Measurements from ENCODE around the gene ZNF474.

Gene ZNF474

GRCh38 chr5:122105909-122106308 lies 23.4 kb upstream of the ZNF474 start:
- CTCF ChIA-PET = interaction anchor here (0.6 to 0.9 kb wide), 2 partner anchors 14 to 1972 kb away, joined by 3 to 5 read pairs; no protein-coding TSS in a partner anchor

DNA sequence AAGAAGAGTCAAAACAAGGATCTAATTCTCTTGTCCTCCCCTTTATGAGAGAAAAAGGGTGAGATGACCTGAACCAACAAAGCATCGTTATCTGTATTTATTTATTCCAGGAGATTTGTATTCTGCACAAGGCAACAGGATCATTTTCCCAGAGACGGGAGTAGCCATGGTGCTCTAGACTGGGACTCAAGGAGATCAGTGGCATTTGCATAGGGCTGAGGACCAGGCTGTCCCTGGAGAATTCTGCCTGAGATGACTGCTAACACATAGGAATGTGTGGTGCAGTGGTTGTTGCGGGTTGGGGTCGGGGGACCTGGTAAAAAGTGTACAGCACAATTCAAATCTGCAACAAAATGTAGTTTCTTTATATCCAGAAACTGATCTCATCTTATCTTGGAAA lies 22.3 kb upstream of the ZNF474 start:
- Histone ChIP-seq H3K4me3 (ENCODE audit: low read depth, low read length) (no peak overlapping the region), H3K36me3 (ENCODE audit: control insufficient read depth in 2 of 2, insufficient read depth in 1 of 2, low read length in 2 of 2) (no peaks in the 10 kb centered on the region), H3K4me1 (ENCODE audit: control insufficient read depth, insufficient read depth, low read length) (no peaks in the 10 kb centered on the region), H3K27ac (ENCODE audit: extremely low read depth, low read depth, low read length) (no peak overlapping the region), H3K9me3 (ENCODE audit: control insufficient read depth, insufficient read depth, low read depth, low read length) (no peaks in the 10 kb centered on the region)
- ChIA-PET POLR2A (no interaction called here), CTCF (no interaction called here)
- TF ChIP-seq ZNF600 (tag by site-specific recombination; IDR thresholded peaks at IDR 0.05) = no peak
- TF ChIP-seq ZNF324 (tag by site-specific recombination; IDR thresholded peaks at IDR 0.05) = no peak

More at GRCh38 chr5:122105909-122106308, 23.4 kb upstream of the ZNF474 start:
- TF ChIP-seq ZNF266 (tag by site-specific recombination; IDR thresholded peaks at IDR 0.05; ENCODE audit: low read depth) = no peak
- H3K27ac ChIP-seq (ENCODE audit: extremely low read depth, low read depth, low read length) = no peak overlapping the region
- POLR2A ChIA-PET = no interaction called here
- no peaks in the 10 kb centered on the region for H3K36me3 ChIP-seq (ENCODE audit: control insufficient read depth in 2 of 2, insufficient read depth in 1 of 2, low read length in 2 of 2)
- H3K9me3 ChIP-seq (ENCODE audit: control insufficient read depth, insufficient read depth, low read depth, low read length) = no peaks in the 10 kb centered on the region
- no peak overlapping the region for H3K4me3 ChIP-seq (ENCODE audit: low read depth, low read length)
- H3K4me1 ChIP-seq (ENCODE audit: control insufficient read depth, insufficient read depth, low read length) = no peaks in the 10 kb centered on the region

DNA sequence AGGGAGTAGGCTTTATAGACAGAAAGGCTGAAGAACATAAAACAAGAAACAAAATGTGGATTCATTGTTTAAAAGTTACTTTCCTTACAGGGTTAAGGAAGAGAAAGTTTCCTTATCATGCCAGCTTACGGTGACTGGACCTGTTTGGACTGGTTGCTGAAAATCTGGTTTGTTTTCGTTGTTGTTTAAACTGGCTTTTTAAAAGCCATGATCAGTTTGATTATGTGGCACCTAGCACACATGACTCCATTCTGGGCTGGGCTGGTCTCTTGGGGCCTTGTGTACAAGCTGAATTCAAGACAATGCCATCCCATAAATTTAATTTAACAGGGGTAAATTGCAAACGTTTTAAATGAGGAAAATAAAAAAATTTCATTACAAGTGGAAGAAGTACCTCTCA lies 18.4 kb upstream of the ZNF474 start:
- Histone ChIP-seq H3K4me3 (ENCODE audit: low read depth, low read length) (no peak overlapping the region), H3K9me3 (ENCODE audit: control insufficient read depth, insufficient read depth, low read depth, low read length) (no peaks in the 10 kb centered on the region), H3K4me1 (ENCODE audit: control insufficient read depth, insufficient read depth, low read length) (no peaks in the 10 kb centered on the region), H3K27ac (ENCODE audit: extremely low read depth, low read depth, low read length) (no peak overlapping the region), H3K36me3 (ENCODE audit: control insufficient read depth in 2 of 2, insufficient read depth in 1 of 2, low read length in 2 of 2) (no peaks in the 10 kb centered on the region)
- TF ChIP-seq ZBTB49 (tag by site-specific recombination; IDR thresholded peaks at IDR 0.05; ENCODE audit: low read depth) (no peak), ZNF341 (tag by site-specific recombination; IDR thresholded peaks at IDR 0.05; ENCODE audit: low read depth) (0 out of 2 replicates have a peak, but pooled peaks have one; percentile 4)
- POLR2A ChIA-PET = no interaction called here
- CTCF ChIA-PET = interaction anchor here (0.7 to 2.8 kb wide), 4 partner anchors 9 to 1429 kb away, joined by 3 to 10 read pairs (median 4); no protein-coding TSS in a partner anchor

GRCh38 chr5:122111460-122111859 lies 17.9 kb upstream of the ZNF474 start:
- H3K4me1 ChIP-seq (ENCODE audit: control insufficient read depth, insufficient read depth, low read length) = no peaks in the 10 kb centered on the region
- H3K9me3 ChIP-seq (ENCODE audit: control insufficient read depth, insufficient read depth, low read depth, low read length) = no peaks in the 10 kb centered on the region
- no peaks in the 10 kb centered on the region for H3K36me3 ChIP-seq (ENCODE audit: control insufficient read depth in 2 of 2, insufficient read depth in 1 of 2, low read length in 2 of 2)
- H3K27ac ChIP-seq (ENCODE audit: extremely low read depth, low read depth, low read length) = no peak overlapping the region
- CTCF ChIA-PET = interaction anchor here (1.3 to 2.8 kb wide), 3 partner anchors 10 to 46 kb away, joined by 5 to 10 read pairs (median 6); no protein-coding TSS in a partner anchor
- TF ChIP-seq ZNF10 (tag by site-specific recombination; IDR thresholded peaks at IDR 0.05) (no peak), ZNF654 (tag by site-specific recombination; IDR thresholded peaks at IDR 0.05; ENCODE audit: low read depth) (no peak), ZNF701 (tag by site-specific recombination; IDR thresholded peaks at IDR 0.05) (no peak)
- H3K4me3 ChIP-seq (ENCODE audit: low read depth, low read length) = no peak overlapping the region
- POLR2A ChIA-PET = no interaction called here

GRCh38 chr5:122112063-122112462 lies 17.3 kb upstream of the ZNF474 start:
- TF ChIP-seq ZNF311 (tag by site-specific recombination; IDR thresholded peaks at IDR 0.05; ENCODE audit: borderline replicate concordance) (no peak), GLIS2 (tag by site-specific recombination; IDR thresholded peaks at IDR 0.05) (no peak), ZNF660 (tag by site-specific recombination; IDR thresholded peaks at IDR 0.05) (no peak), ELK4 (IDR thresholded peaks at IDR 0.05; ENCODE audit: borderline replicate concordance, low read depth, low read length) (no peak), ZNF274 (IDR thresholded peaks at IDR 0.05; ENCODE audit: low read length) (no peak), ZNF274 (tag by site-specific recombination; IDR thresholded peaks at IDR 0.05; ENCODE audit: borderline replicate concordance) (no peak), IKZF3 (tag by site-specific recombination; IDR thresholded peaks at IDR 0.05) (no peak), ZFHX2 (tag by site-specific recombination; conservative IDR thresholded peaks at IDR 0.05) (no peak)
- TF ChIP-seq, protein P1, sequence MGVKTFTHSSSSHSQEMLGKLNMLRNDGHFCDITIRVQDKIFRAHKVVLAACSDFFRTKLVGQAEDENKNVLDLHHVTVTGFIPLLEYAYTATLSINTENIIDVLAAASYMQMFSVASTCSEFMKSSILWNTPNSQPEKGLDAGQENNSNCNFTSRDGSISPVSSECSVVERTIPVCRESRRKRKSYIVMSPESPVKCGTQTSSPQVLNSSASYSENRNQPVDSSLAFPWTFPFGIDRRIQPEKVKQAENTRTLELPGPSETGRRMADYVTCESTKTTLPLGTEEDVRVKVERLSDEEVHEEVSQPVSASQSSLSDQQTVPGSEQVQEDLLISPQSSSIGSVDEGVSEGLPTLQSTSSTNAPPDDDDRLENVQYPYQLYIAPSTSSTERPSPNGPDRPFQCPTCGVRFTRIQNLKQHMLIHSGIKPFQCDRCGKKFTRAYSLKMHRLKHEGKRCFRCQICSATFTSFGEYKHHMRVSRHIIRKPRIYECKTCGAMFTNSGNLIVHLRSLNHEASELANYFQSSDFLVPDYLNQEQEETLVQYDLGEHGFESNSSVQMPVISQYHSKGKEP (tag by site-specific recombination; IDR thresholded peaks at IDR 0.05) = no peak
- CTCF ChIA-PET = interaction anchor here (1.3 to 2.8 kb wide), 2 partner anchors 20 to 45 kb away, joined by 5 to 10 read pairs; no protein-coding TSS in a partner anchor
- no peak overlapping the region for H3K4me3 ChIP-seq (ENCODE audit: low read depth, low read length)
- H3K36me3 ChIP-seq (ENCODE audit: control insufficient read depth in 2 of 2, insufficient read depth in 1 of 2, low read length in 2 of 2) = no peaks in the 10 kb centered on the region
- H3K4me1 ChIP-seq (ENCODE audit: control insufficient read depth, insufficient read depth, low read length) = no peaks in the 10 kb centered on the region
- H3K9me3 ChIP-seq (ENCODE audit: control insufficient read depth, insufficient read depth, low read depth, low read length) = no peaks in the 10 kb centered on the region
- POLR2A ChIA-PET = no interaction called here
- no peak overlapping the region for H3K27ac ChIP-seq (ENCODE audit: extremely low read depth, low read depth, low read length)

Data from HEK293 (cell line).